Activated naive CD8-positive, alpha-beta T cell treated with anti-CD3 and anti-CD28 coated beads, Interleukin-2, amount 10 ng/mL, durations not matched to agents 7 days and 5 days (primary cell): ENCODE measurements around the gene POC5. TPM values are rescaled to one million over a fixed set of nuclear protein-coding genes. Genes with fewer than 3 reads are reported as not detected.
"Not testable (repeated sequence)": the region's sequence is repeated elsewhere in the genome, so short reads cannot be mapped to it uniquely, and the experiment has no call there.

Experiments
- ATAC-seq: fragments of 150-1000 bp; cut with Tn5 transposase; one replicate; pipeline ENCODE4 v1.10.0; 2021; ENCODE audit warnings: low read depth, moderate library complexity
- POLR2A ChIA-PET: fragments of 350-600 bp; sonication (Branson Sonifier 250); formaldehyde crosslinking; loops from one replicate; lab custom pipeline; 2021; ENCODE audit warnings: antibody characterized with exemption; lab: Charles Lee
- DNase-seq: peaks from one replicate; pipeline ENCODE4 v3.0.0; 2021
- H3K27ac Mint-ChIP-seq: one replicate; pipeline ENCODE4 v1.8.0; 2022; ENCODE audit warnings: mild to moderate bottlenecking, mixed read lengths
- H3K27me3 Mint-ChIP-seq: one replicate; pipeline ENCODE4 v1.8.0; 2022; ENCODE audit warnings: mild to moderate bottlenecking, moderate library complexity, mixed read lengths
- H3K36me3 Mint-ChIP-seq: one replicate; pipeline ENCODE4 v1.8.0; 2021; ENCODE audit warnings: mild to moderate bottlenecking, mixed read lengths
- H3K4me1 Mint-ChIP-seq: one replicate; pipeline ENCODE4 v1.8.0; 2021; ENCODE audit warnings: mixed read lengths
- H3K4me3 Mint-ChIP-seq: one replicate; pipeline ENCODE4 v1.8.0; 2022; ENCODE audit warnings: mild to moderate bottlenecking, moderate library complexity, mixed read lengths
- H3K9me3 Mint-ChIP-seq: one replicate; pipeline ENCODE4 v1.8.0; 2021; ENCODE audit warnings: mixed read lengths
- total RNA-seq, 2 experiments: library from RNA; stranded (reverse); gene quantifications; one replicate each; pipeline ENCODE4 v1.2.3, GENCODE V29; 2021

POC5 gene
- total RNA-seq, result 10 to 100 TPM; 16.8 to 23.0 TPM

- Mint-ChIP-seq H3K27ac (peak within 1 kb of the TSS; percentile 99), H3K27me3 (no peaks in the 10 kb centered on the region), H3K4me3 (peak within 1 kb of the TSS; percentile 100), H3K4me1 (peaks cover 24% of the 10 kb centered on the region), H3K36me3 (peaks cover 20% of the 10 kb centered on the region), H3K9me3 (no peaks in the 10 kb centered on the region)
- POLR2A ChIA-PET, result interaction anchor here (0.7 to 1.9 kb wide), 7 partner anchors 26 to 481 kb away, joined by 3 to 13 read pairs (median 9); partner anchors contain the start of genes ANKRD31, CERT1, HMGCR and POLK
- ATAC-seq (peak; percentile 95), DNase-seq (peak; percentile 98)
Observed at GRCh38 chr5:75717082-75717922, at the start of gene POC5. Gene POC5 (minus strand): TSS chr5:75717437. CDS start chr5:75712937, 4,500 bp downstream.

- Mint-ChIP-seq H3K9me3 (no peaks in the 10 kb centered on the region), H3K36me3 (no peaks in the 10 kb centered on the region), H3K4me1 (no peaks in the 10 kb centered on the region), H3K4me3 (no peak overlapping the region), H3K27ac (no peak overlapping the region), H3K27me3 (peaks cover 26% of the 10 kb centered on the region)
- DNase-seq, result no peak
- POLR2A ChIA-PET, result no interaction called here
- ATAC-seq, result no peak
Observed at GRCh38 chr5:75758116-75758515, 40.9 kb upstream of the POC5 start.

- no peaks in the 10 kb centered on the region for H3K4me1 Mint-ChIP-seq
- H3K4me3 Mint-ChIP-seq, result no peak overlapping the region
- H3K27me3 Mint-ChIP-seq, result peaks cover 26% of the 10 kb centered on the region
- ATAC-seq (no peak), DNase-seq (no peak)
- POLR2A ChIA-PET, result no interaction called here
- no peak overlapping the region for H3K27ac Mint-ChIP-seq
- no peaks in the 10 kb centered on the region for H3K36me3 Mint-ChIP-seq
- no peaks in the 10 kb centered on the region for H3K9me3 Mint-ChIP-seq
Observed at GRCh38 chr5:75756981-75757380, 39.7 kb upstream of the POC5 start.

GRCh38 chr5:75756211-75756610, 39.0 kb upstream of the POC5 start:
- no peak for ATAC-seq
- Mint-ChIP-seq H3K9me3 (no peaks in the 10 kb centered on the region), H3K4me1 (no peaks in the 10 kb centered on the region), H3K27ac (no peak overlapping the region), H3K27me3 (peaks cover 31% of the 10 kb centered on the region), H3K36me3 (no peaks in the 10 kb centered on the region), H3K4me3 (no peak overlapping the region)
- POLR2A ChIA-PET, result no interaction called here
- DNase-seq, result no peak

- ATAC-seq, result no peak
- POLR2A ChIA-PET, result no interaction called here
- H3K36me3 Mint-ChIP-seq, result no peaks in the 10 kb centered on the region
- DNase-seq, result no peak
- no peaks in the 10 kb centered on the region for H3K9me3 Mint-ChIP-seq
- H3K4me3 Mint-ChIP-seq, result no peak overlapping the region
- H3K4me1 Mint-ChIP-seq, result no peaks in the 10 kb centered on the region
- peaks cover 26% of the 10 kb centered on the region for H3K27me3 Mint-ChIP-seq
- no peak overlapping the region for H3K27ac Mint-ChIP-seq
Observed at GRCh38 chr5:75753182-75753581, 35.9 kb upstream of the POC5 start.

- H3K4me3 Mint-ChIP-seq, result no peak overlapping the region
- no peaks in the 10 kb centered on the region for H3K9me3 Mint-ChIP-seq
- H3K27ac Mint-ChIP-seq, result no peak overlapping the region
- ATAC-seq (no peak), DNase-seq (no peak)
- POLR2A ChIA-PET, result no interaction called here
- H3K36me3 Mint-ChIP-seq, result no peaks in the 10 kb centered on the region
- H3K4me1 Mint-ChIP-seq, result no peaks in the 10 kb centered on the region
- peaks cover 6% of the 10 kb centered on the region for H3K27me3 Mint-ChIP-seq
Observed at GRCh38 chr5:75744355-75744754, 27.1 kb upstream of the POC5 start.

- no peaks in the 10 kb centered on the region for H3K4me1 Mint-ChIP-seq
- no peak overlapping the region for H3K27ac Mint-ChIP-seq
- H3K27me3 Mint-ChIP-seq, result peaks cover 5% of the 10 kb centered on the region
- no peak overlapping the region for H3K4me3 Mint-ChIP-seq
- H3K36me3 Mint-ChIP-seq, result no peaks in the 10 kb centered on the region
- no peak for DNase-seq
- ATAC-seq, result no peak
- POLR2A ChIA-PET, result no interaction called here
- H3K9me3 Mint-ChIP-seq, result no peaks in the 10 kb centered on the region
Observed at GRCh38 chr5:75736273-75736672, 19.0 kb upstream of the POC5 start.

GRCh38 chr5:75734913-75735789, 17.9 kb upstream of the POC5 start:
- ATAC-seq (no peak), DNase-seq (no peak)

GRCh38 chr5:75733767-75734166, 16.5 kb upstream of the POC5 start:
- Mint-ChIP-seq H3K4me1 (no peaks in the 10 kb centered on the region), H3K27ac (no peak overlapping the region), H3K27me3 (peaks cover 5% of the 10 kb centered on the region), H3K4me3 (no peak overlapping the region), H3K9me3 (no peaks in the 10 kb centered on the region), H3K36me3 (no peaks in the 10 kb centered on the region)
- DNase-seq, result no peak
- no peak for ATAC-seq
- POLR2A ChIA-PET, result no interaction called here

More at GRCh38 chr5:75734913-75735789, 17.9 kb upstream of the POC5 start:
- Mint-ChIP-seq H3K36me3 (no peaks in the 10 kb centered on the region), H3K4me3 (no peak overlapping the region), H3K9me3 (no peaks in the 10 kb centered on the region), H3K27ac (no peak overlapping the region), H3K4me1 (no peaks in the 10 kb centered on the region), H3K27me3 (peaks cover 5% of the 10 kb centered on the region)
- POLR2A ChIA-PET, result no interaction called here

GRCh38 chr5:75731515-75731914, 14.3 kb upstream of the POC5 start:
- H3K36me3 Mint-ChIP-seq, POLR2A ChIA-PET, DNase-seq, H3K27me3 Mint-ChIP-seq, H3K4me3 Mint-ChIP-seq, H3K9me3 Mint-ChIP-seq, H3K27ac Mint-ChIP-seq, H3K4me1 Mint-ChIP-seq, ATAC-seq: not testable (repeated sequence)

- Mint-ChIP-seq H3K36me3 (peaks cover 2% of the 10 kb centered on the region), H3K27ac (no peak overlapping the region), H3K27me3 (peaks cover 2% of the 10 kb centered on the region), H3K4me3 (no peak overlapping the region), H3K9me3 (peaks cover 2% of the 10 kb centered on the region), H3K4me1 (no peaks in the 10 kb centered on the region)
- POLR2A ChIA-PET, result no interaction called here
- DNase-seq, result no peak
- no peak for ATAC-seq
Observed at GRCh38 chr5:75729321-75729720, 12.1 kb upstream of the POC5 start.

GRCh38 chr5:75727931-75728330, 10.7 kb upstream of the POC5 start:
- POLR2A ChIA-PET, result no interaction called here
- H3K36me3 Mint-ChIP-seq, result peaks cover 2% of the 10 kb centered on the region
- H3K4me3 Mint-ChIP-seq, result no peak overlapping the region
- H3K27ac Mint-ChIP-seq, result no peak overlapping the region
- no peak for ATAC-seq
- peaks cover 2% of the 10 kb centered on the region for H3K9me3 Mint-ChIP-seq
- peaks cover 2% of the 10 kb centered on the region for H3K27me3 Mint-ChIP-seq
- no peak for DNase-seq
- H3K4me1 Mint-ChIP-seq, result no peaks in the 10 kb centered on the region

- DNase-seq, H3K36me3 Mint-ChIP-seq, H3K4me1 Mint-ChIP-seq, POLR2A ChIA-PET, ATAC-seq, H3K4me3 Mint-ChIP-seq, H3K9me3 Mint-ChIP-seq, H3K27ac Mint-ChIP-seq, H3K27me3 Mint-ChIP-seq: not testable (repeated sequence)
Observed at GRCh38 chr5:75726224-75726623, 9.0 kb upstream of the POC5 start.
